Stimulated activated CD8-positive, alpha-beta memory T cell treated with anti-CD3 and anti-CD28 coated beads, Interleukin-12 subunit alpha, Interleukin-12 subunit beta, amount 100 ng/mL, for 24 hours (primary cell): ENCODE data around the gene DDIT4.
"Not testable (repeated sequence)": the region's sequence is repeated elsewhere in the genome, so short reads cannot be mapped to it uniquely, and the experiment has no call there.

Source experiments
- DNase-seq: peaks from one replicate; pipeline ENCODE4 v3.0.0-alpha.2; 2020; ENCODE audit errors: extremely low read depth

Gene DDIT4

DNA sequence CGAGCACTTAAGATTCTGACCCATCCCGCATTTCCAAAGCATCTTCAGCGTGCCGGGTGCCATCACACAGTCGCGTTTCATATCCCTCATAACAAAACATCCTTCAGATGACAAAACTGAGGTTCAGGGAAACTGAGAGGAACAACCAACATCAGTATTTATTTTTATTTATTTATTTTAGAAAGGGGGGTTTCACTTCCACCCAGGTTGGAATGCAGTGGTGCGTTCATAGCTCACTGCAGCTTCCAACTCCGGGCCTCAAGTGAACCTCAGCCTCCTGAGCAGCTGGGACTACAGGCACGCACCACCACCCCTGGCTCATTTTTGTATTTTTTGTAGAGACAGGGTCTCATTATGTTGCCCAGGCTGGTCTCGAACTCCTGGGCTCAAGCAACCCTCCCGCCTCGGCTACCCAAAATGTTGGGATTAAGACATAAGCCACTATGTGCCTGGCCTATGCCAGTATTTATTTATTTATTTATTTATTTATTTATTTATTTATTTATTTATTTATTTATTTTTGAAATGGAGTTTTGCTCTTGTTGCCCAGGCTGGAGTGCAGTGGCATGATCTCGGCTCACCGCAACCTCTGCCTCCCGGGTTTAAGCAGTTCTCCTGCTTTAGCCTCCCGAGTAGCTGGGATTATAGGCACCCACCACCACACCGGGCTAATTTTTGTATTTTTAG, 24.4 kb upstream of the DDIT4 start:
- not testable (repeated sequence) for DNase-seq

DNA sequence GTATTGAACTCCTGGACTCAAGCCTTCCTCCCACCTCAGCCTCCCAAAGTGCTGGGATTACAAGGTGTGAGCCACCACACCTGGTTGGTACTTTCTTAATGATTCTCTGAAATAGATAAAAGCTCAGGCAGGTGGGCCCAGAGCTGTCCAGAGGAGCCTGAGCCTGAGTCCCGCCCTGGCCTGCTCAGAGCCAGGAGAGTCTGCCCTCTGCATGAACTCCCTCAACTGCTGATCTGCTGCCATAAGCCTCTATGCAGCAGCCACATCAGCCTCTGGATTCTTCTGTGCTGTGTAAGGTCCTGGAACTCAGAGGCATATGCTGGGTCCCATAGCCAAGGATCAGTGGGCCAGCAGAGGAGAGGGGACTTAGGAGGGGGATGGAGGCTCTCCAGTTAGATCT, 23.1 kb upstream of the DDIT4 start:
- no peak for DNase-seq

DNA sequence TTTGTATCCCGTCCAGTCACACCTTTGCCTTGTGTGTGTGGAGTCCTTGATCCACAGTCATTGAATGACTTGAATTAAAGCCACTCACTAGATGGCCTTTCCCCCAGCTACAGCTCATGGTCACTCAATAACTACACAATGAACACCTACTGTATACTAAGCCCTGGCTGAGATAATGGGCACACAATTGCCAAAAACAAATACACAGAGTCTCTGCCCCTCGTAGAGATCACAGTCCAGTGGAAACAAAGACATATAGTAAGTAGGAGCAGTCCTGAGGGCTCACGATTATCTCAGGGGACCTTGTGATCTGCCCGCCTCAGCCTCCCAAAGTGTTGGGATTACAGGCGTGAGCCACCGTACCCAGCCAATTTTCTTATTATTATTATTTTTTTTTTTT, 22.1 kb upstream of the DDIT4 start:
- no peak for DNase-seq

DNA sequence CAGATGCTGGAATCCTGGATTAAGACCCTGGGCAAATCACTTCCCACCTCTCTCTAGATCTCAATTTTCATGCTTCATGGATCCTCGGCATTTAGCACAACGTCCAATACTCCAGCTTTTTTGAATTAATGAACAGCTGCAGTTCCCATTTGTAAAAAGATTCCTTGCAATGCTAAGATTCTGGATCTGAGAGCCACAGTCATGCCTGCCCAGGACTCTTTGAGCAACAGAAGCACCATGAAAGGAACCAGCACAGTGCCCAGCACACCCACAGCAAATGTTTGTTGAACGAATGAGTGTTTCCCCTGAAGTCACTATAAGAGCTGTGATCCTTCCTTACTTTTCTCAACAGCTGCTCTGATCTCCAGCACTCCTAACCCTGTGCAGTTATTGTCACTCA, 20.8 kb upstream of the DDIT4 start:
- no peak for DNase-seq

DNA sequence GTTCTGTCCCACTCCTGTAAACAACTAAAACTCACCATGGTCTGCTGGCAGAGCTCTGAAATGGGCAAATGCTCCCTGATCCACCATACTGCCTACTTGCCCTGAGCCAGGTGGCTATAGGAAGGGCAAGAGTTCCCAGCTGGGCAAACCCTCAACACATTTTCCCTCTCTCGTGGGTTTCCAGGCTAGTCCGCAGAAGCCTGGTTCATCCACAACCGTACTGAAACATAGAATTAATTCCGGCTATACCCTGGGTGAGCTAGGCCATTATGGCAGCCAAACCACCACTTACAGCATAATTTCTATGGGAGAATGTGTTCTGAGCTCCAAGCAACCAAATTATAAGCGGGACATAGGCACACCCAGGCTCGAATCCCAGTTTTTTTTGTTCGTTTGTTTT, 20.1 kb upstream of the DDIT4 start:
- DNase-seq: no peak

DNA sequence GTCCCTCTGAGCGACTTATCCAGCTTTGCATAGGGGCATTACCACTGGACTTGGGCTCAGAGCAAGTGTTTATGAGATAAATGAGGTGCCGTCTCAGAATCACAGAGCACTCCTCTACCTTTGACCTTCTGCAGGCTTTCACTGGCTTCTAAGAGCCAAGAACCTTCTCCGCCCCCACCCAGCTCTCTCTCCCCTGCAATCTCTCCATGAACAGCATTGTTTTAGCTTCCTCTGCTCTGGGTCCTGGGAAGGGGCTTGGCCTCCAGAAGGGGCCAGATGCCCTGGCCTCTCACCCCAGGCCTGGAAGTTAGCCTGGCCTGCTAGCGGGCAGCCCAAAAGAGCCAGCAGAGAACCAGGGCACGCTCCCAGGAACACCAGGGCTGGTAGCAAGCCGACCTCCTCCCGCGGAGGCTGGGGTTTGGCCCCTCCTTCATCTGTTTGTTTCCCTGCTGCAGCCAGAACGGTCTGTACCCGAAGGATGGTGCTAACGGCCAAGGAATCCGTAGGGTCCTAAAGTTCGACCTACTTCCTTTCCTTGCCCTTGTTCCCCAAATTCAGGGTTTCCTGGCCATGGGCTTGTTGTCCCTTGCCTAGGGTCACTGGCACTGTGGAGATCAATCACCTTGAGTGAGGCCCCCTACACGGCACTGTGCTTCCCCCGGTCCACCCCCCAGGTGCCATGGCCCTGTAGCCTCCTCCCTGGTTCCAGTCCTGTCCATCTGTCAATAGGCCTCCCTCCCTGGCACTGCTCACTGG, 18.7 kb upstream of the DDIT4 start:
- no peak for DNase-seq

DNA sequence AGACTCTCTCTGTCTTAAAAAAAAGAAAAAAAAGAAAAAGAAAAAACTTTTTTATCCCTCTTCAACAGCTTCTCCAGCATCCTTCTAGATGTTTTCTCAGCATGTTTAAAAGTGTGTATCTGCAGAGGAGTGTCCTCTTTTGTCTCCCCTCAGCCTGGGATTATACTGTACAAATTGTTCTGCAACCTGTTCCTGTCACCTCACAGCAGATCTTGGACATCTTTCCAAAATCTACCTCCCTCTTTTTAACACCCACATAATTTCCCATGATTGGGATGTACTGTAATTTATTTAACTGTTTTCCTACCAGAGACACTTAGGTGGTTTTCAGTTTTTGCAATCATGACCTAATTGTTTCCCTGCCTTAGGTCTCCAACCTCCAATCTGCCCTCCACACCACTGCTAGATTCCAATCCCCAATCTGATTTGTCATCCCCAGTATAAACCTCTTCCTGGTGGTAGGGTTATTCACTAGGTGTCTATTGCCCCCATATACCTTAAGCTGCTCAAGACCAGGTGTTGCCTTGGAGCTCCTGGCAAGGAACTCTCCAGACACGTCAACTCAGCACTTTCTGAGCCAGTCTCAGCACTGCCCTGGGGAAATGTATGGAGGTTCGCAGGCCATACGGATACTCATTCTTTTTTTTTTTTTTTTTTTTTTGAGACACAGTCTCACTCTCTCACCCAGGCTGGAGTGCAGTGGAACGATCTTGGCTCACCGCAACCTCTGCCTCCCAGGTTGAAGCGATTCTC, 17.6 kb upstream of the DDIT4 start:
- no peak for DNase-seq

DNA sequence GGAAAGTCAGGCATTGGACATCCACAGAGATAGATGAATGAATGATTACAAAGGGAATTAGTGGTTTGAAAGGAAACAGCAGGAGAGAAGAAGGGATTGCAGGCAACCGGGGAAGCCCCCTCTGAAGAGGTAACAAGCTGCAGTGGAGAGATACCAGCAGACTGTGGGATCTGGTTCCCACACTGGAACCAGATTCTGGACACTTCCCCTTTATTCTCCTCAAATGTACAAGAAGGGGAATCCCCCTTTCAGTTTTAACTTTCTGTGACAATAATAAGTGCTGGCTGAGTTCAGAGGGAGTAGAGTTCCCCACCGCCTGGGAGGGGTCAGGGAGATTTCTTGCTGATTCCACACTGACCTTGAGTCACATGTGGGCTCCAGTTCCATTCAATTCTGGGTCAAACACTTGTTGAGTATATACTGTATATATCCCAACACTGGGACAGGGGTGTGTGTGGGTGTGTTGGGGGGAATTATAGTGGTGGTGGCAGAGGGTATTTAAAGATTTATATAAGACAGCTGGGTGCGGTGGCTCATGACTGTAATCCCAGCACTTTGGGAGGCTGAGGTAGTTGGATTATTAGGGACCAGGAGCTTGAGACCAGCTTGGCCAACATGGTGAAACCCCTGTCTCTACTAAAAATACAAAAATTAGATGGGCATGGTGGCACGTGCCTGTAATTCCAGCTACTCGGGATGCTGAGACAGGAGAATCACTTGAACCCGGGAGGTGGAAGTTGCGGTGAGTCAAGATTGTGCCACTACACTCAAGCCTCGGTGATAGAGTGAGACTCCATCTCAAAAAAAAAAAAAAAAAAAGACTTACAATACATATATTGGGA, 16.5 kb upstream of the DDIT4 start:
- no peak for DNase-seq

DNA sequence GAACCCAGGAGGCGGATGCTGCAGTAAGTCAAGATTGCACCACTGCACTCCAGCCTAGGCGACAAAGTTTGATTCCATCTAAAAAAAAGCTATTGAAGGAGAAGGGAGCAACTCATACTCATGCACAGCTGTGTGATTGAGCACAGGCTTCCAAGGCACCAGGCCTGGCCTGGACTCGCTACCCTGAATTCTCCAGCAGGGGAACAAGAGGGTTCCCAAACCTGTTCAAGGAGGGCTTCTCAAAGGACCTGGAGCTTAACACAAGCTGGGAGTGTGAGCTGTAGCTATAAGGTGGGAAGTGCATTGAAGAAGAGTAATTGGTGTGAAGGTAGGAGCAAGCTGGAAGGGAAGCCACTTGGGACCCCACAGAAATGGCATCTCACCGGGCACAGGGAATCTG, 15.1 kb upstream of the DDIT4 start:
- no peak for DNase-seq

DNA sequence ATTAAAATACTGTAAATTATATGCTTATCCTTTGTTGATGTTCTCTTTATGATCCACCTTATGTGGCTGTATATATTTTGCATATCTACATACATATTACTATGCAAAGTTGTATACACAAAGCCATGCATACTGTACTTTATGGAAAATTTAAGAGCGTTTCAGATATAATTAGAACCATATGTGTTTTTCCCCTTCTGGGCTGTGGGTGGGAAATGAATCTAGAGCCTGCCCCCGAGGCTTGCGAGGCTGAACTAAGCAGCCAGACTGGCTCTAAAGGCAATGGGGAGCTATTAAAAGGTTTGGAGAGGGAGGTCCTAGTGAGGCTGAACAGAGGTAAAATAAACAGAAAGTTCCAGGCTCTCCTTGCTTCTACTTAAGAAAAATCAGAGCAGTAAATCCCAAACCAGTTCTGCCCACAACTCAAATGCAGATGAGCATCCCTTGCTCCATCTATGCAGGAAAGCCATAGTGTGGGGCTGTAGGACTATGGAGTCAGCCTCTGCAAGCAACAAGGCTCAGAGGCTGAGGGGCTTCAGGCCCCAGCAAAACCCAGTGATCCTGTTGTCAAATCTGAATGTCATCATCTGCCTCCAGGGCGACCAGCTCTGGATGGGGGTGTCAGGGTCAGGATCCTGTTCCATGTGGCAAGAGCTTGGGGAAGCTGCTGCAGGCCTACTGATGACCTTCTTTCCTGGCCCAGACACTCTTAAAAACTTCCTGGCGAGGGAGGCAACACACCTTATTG, 14.1 kb upstream of the DDIT4 start:
- DNase-seq: no peak

DNA sequence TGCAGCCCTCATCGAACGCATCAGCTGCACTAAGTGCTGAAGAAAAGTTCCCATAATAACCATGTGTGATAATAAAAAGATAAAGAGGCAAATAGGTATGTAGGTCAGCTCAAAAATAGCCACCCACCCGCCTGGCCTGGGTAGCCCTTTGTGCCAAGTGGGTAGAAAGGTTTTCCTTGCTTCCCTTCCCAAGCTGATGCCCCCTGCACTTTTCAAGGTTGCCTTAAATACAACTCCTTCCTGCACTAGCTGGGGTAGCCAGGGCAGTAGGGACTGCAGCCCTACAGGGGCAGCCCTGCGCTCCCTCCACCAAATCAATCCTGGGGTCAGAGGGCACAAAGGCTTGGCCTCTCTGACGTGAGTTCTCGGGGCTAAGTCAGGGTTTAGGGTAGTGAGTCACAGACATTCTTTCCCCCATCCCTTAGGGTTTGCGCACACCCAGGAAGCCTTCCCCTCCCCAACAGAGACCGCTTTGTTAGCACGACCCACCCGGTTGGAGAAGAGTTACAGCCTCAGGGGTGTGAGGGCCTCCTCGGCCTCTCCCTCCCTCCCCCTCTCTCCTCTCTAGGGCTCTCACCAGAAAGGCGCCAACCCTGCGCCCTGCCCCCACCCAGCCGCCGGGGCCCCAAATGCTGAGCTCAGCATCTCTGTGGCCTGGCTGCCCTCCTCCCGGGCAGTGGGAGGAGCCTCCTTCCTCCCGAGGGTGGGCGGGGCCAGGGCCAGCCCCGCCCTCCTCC, 13.3 kb upstream of the DDIT4 start:
- no peak for DNase-seq

DNA sequence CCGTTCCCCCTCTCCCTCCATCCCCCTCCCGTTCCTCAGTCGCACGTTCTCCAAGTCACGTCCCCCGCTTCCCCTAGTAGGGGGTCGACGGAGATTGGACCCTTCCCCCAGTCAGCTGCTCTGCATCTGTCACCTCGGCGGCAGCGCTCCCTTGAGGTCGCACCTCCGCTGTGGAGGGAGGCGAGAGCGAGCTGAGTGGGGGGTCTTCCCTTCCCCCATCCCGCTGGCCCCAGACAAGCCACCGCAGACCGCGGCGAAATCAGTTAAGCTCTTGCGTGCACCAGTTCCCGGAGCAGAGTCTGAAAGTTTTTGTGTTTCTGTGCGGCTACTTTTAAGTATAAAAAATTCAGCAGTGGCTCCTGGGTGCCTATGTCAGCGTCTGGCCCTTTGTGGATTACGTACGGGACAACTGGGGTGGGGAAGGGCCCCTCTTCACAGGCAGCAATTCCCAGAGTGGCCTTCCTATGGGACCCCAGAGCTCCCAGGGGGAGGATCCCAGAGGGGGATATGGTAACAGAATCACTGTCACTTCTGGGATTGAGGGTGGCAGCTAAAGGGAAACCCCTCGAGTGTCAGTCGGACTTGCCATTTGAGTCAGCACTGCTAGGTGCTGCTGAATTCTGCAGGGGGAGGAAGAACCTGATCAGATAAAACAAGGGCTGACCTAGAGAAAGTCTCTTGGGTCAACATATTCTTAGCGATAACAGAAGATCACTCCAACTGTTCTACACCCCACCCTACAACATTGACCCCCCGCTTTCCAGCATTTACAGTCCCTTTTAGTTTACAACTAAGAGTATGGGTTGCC, 12.5 kb upstream of the DDIT4 start:
- no peak for DNase-seq

DNA sequence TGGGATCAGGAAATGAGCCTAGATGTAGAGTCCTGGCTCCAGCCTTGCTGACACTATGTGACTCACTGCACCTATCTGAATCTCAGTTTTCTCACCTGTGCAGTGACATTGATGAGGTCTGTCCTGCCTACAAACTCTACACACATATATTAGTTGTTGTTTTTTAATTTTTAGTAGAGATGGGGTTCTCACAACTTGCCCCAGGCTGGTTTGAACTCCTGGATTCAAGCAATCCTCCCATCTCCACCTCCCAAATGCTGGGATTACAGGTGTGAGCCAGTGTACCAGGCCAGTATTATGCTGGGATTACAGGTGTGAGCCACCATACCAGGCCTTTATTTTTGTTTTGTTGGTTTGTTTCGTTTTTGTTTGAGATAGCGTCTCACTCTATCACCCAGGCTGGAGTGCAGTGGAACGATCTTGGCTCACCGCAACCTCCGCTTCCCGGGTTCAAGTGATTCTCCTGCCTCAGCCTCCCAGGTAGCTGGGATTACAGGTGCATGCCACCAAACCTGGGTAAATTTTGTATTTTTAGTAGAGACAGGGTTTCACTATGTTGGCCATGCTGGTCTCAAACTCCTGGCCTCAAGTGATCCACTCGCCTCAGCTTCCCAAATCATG, 11.8 kb upstream of the DDIT4 start:
- DNase-seq: no peak

DNA sequence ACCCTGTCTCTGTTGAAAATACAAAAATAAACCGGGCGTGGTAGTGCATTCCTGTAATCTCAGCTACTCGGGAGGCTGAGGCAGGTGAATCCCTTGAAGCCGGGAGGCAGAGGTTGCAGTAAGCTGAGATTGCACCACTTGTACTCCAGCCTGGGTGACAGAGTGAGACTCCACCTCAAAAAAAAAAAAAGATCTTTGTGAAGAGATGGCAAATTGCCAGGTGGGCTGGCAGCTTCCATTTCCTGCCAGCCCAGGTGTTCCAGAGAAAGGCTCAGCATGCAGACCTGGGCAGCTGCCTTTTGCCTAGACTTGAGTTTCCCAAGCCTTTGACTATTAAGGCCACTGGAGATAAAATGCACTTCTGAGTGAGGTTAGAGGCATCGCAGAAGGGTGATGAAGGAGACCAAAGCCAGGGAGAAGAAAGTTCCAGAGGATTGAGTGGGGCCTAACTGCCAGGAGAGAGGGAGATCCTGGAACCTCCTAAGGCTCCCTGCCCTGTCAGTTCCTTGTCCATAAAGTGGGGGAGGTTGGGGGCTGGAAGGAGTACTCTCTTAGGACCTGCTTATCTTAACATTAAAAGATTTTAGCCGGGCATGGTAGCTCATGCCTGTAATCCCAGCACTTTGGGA, 10.0 kb upstream of the DDIT4 start:
- DNase-seq: no peak

DNA sequence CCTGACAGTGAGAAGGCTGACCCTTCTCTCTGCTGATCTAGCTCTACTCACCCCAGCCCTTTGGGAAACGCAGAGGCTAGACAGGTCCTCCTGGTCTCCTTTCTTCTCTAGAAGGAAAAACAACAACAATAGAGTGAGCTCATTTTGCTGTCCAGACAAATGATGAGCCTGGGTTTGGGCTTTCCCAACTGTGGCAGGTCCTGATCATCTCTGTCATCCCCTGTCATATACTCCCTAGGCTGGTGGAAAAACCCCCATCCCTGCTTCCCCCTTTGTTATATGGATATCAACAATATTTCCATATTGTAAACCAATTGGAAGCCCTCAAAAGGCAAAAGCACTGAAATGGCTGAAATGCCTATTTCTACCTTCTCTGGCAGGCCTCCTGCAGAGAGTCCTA, 9.2 kb upstream of the DDIT4 start:
- DNase-seq: no peak

DNA sequence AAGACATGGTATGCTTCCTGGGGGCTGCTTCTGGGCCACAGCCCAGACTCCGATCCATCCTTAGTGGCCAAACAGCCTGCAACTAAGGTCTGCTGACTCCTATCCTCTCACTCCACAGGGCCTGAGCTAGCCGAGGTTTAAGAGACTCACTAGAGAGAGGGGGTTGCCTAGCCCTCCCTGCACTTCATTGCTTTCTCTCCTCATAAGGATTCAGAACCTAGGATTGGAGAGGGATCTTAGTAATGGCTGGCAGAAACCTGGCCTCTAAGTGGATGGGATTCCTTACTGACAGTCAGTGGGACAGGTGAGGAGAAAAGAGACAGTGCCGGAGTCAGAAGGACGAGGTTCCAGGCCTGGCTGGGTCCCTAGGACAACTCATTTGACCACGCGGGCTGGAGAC, 8.2 kb upstream of the DDIT4 start:
- DNase-seq: no peak

DNA sequence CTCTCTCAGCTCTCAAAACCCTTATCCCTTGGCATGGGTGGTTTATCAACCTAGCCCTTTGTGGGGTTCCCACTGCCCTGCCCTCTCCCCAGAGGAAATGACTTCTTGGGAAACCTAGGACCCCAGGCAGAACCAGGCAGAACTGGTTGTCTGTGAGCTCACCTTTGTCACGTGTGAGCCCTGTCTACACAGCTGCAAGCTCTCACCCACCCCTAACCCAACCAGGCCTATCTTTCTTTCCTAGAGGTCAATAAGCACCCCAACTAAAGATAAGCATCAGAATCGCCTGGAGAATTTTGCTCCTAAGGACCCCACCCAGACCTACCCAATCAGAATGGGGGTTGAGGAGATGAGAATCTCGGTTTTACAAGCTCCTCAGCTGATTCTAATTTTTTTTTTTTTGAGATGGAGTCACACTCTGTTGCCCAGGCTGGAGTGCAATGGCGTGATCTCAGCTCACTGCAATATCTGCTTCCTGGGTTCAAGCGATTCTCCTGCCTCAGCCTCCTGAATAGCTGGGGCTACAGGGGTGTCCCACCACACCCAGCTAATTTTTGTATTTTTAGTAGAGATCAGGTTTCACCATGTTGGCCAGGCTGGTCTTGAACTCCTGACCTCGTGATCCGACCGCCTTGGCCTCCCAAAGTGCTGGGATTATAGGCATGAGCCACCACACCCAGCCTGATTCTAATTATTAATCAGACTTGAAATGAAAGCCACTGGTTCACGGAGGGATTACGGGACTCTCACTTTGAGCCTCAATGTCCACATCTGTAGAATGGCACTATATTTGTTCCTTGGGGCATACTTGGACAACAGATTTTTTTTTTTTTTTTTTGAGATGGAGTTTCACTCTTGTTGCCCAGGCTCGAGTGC, 7.5 kb upstream of the DDIT4 start:
- no peak for DNase-seq

DNA sequence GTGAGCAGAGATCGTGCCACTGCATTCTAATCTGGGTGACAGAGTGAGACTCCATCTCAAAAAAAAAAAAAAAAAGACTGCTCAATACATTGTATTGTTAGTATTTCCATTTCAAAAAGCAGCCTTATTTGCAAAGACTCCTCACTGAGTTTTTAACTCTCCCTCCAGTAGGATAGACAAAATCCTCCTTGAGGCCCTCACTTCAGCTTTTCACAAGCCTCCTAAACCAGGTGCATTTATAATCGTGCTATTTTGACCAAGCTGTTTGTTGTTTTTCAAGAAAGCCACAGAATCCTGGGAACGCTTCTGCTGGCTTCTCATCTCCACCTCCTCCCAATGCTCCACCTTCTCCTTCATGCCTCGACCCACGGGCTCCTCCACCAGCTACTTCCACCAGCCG, 6.3 kb upstream of the DDIT4 start:
- no peak for DNase-seq
